CD4-positive, alpha-beta T cell treated with Interleukin-1 beta for 1 hour (primary cell): ENCODE measurements around the gene TSPEAR.

Source experiments
- DNase-seq, 2 donors: peaks; one replicate each; pipeline ENCODE4 v3.0.0-alpha.2; 2020 to 2022

Gene TSPEAR

GRCh38 chr21:44496564-44497550, 214.5 kb downstream of the TSPEAR start:
- DNase-seq, result no peak

DNA sequence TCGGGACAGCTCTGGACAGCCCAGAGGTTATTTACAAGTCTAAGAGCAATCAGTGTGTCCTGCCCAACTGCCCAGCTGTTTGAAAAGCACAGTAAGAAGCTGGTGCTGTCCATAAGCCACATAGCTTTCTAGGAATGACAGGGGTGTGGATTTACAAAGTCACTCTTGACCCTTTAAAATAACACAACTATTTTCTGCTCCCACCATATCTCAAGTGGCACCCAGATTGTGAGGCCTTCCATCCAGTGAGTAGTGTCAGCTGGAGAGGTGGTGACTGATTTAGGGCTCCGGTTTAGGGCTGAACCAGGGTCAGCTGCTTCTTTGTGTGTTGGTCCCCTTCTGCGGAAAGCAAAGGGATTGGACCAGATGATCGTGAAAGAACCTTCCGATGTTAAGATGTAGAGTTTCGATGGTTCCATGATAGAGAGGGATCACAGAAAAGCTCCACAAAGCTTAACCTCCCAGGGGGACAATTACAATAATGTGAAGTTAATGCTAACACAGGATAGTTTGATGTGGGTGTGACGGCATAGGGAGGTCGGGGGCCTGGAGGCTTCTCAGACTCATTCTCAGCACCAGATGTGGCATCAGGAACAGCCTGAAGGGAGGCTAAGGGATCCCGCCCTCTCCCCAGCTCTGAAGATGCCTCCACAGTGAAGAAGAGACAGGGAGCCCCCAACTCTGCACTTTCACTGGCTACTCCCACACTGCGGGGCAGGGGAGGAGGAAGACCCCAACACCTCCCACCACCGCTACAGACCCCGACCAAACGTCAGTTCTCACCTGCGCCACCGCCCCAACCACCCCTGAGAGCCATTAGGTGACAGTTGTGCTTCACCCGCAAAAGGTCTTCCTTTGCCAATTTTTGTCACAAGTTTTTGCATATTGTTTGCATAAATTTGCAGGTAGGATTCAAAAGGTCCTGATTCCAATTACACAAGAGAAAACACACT, 215.5 kb downstream of the TSPEAR start:
- no peak for DNase-seq

- no peak for DNase-seq
Observed at GRCh38 chr21:44494956-44495355, 216.4 kb downstream of the TSPEAR start.

DNA sequence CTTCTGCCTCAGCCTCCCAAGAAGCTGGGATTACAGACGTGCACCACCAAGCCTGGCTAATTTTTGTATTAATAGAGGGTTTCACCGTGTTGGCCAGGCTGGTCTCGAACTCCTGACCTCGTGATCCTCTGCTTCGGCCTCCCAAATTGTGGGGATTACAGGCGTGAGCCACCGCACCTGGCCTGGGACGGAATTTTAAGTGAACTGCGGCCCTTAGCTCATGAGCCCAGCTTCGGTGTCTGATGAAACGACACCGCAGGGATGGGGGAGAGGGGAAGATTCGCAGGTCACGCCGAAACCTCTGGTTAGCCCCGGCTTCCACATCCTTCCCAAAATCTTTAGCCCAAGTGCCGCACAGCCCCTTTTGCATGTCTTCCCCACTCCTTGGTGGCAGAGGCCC, 217.0 kb downstream of the TSPEAR start:
- DNase-seq, result no peak

GRCh38 chr21:44492567-44493385, 218.6 kb downstream of the TSPEAR start:
- DNase-seq, result no peak

DNA sequence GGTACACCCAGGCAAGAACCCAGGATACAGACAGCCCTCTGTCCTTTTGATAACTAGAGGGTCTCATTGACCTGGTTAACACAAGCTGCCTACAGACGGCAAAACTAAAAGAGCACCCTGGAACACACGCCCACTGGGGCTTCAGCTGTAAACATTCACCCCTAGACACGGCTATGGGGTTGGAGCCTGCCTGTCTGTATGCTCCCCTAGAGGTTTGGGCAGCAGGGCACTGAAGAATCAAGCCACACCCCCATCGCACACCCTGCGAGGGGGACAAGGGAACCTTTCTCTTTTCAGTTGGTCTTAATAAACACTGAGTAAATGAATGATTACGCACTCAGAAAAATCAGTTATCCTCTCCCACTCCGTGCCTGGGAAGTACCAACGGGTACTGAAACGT, 220.6 kb downstream of the TSPEAR start:
- no peak for DNase-seq

DNA sequence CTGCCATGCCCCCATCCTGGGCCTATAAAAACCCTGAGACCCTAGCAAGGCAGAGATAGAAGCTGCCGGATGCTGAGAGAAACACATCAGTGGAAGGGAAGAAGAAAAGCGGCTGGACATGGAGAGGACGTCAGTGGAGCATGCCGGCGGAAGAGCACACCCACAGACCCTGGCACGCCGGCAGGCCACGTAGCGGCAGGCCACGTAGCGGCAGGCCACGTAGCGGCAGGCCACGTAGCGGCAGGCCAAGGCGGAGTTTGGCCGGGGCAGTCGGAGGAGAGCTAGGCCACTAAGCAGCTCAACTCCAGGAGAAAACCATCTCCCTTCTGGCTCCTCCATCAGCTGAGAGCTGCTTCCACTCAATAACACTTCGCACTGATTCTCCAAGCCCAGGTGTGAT, 221.0 kb downstream of the TSPEAR start:
- no peak for DNase-seq

- DNase-seq, result no peak
Observed at GRCh38 chr21:44489962-44490361, 221.4 kb downstream of the TSPEAR start.

GRCh38 chr21:44487831-44488230, 223.5 kb downstream of the TSPEAR start:
- DNase-seq, result peak; percentile 34 to 43

DNA sequence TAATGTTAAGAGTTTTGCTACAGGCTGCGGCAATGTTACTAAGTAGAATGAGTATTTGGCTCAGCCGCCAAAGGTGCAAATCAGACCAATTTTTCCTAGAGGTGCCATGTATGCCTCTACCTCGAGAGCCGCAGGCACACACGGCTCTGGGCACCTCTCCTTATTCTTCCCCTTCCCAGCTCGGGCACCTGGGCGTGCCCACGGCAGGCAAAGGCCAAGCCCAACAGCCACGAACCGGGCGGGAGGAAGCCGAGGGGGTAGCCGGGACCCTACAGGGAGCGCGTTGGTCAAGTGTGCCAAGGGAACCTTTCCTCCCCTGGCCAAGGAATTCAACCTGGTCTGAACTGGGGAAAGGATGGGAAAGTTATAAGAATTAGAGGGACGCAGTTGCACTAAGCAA, 225.1 kb downstream of the TSPEAR start:
- DNase-seq, result no peak

- no peak for DNase-seq
Observed at GRCh38 chr21:44485796-44486195, 225.6 kb downstream of the TSPEAR start.

- peak; percentile 39 to 59 for DNase-seq
Observed at GRCh38 chr21:44485254-44485793, 226.0 kb downstream of the TSPEAR start.

- DNase-seq, result no peak
Observed at GRCh38 chr21:44484498-44485253, 226.7 kb downstream of the TSPEAR start.

- no peak for DNase-seq
Observed at GRCh38 chr21:44483288-44484237, 227.8 kb downstream of the TSPEAR start.

GRCh38 chr21:44482581-44483287, 228.6 kb downstream of the TSPEAR start:
- DNase-seq, result no peak

- no peak for DNase-seq
Observed at GRCh38 chr21:44480200-44481053, 230.9 kb downstream of the TSPEAR start.

- DNase-seq, result peak; percentile 51 to 58
Observed at GRCh38 chr21:44479556-44480199, 231.7 kb downstream of the TSPEAR start.

- no peak for DNase-seq
Observed at GRCh38 chr21:44478801-44479167, 232.6 kb downstream of the TSPEAR start.
